HG02798 (cell line): ENCODE measurements around the gene DMD.

Experiments
- ATAC-seq: cut with Tn5 transposase; IDR thresholded peaks from one replicate; pipeline ENCODE4 v1.9.1; 2021; ENCODE audit warnings: mild to moderate bottlenecking; ENCODE audit not compliant: unreplicated experiment, poor library complexity

Gene DMD

GRCh38 chrX:31127716-31128115 is 2083.6 kb downstream of the DMD start:
- no peak for ATAC-seq

GRCh38 chrX:31126205-31126604 is 2085.1 kb downstream of the DMD start:
- no peak for ATAC-seq

- no peak for ATAC-seq
These were observed 2086.8 kb downstream of the DMD start for GRCh38 chrX:31124536-31124935.

GRCh38 chrX:31123335-31123734 is 2088.0 kb downstream of the DMD start:
- no peak for ATAC-seq

GRCh38 chrX:31117266-31117665 is 2094.1 kb downstream of the DMD start:
- ATAC-seq = no peak

GRCh38 chrX:31115398-31115797 is 2096.0 kb downstream of the DMD start:
- ATAC-seq = no peak

- no peak for ATAC-seq
These were observed 2096.5 kb downstream of the DMD start for GRCh38 chrX:31114858-31115257.

GRCh38 chrX:31112226-31112999 is 2098.9 kb downstream of the DMD start:
- no peak for ATAC-seq

- no peak for ATAC-seq
These were observed 2100.7 kb downstream of the DMD start for GRCh38 chrX:31110657-31111056.

- peak; percentile 89 for ATAC-seq
These were observed 2111.7 kb downstream of the DMD start for GRCh38 chrX:31099536-31100090.

- ATAC-seq = no peak
These were observed 2113.3 kb downstream of the DMD start for GRCh38 chrX:31098079-31098478.

GRCh38 chrX:31093639-31093975 is 2117.7 kb downstream of the DMD start:
- ATAC-seq = peak; percentile 50

GRCh38 chrX:31092970-31093638 is 2118.2 kb downstream of the DMD start:
- ATAC-seq = peak; percentile 76

- peak; percentile 4 for ATAC-seq
These were observed 2118.9 kb downstream of the DMD start for GRCh38 chrX:31092476-31092875.

GRCh38 chrX:31091819-31092218 is 2119.5 kb downstream of the DMD start:
- ATAC-seq = no peak

GRCh38 chrX:31074522-31074921 is 2136.8 kb downstream of the DMD start:
- no peak for ATAC-seq

GRCh38 chrX:31071725-31072124 is 2139.6 kb downstream of the DMD start, which contains the start of gene FTHL17:
Gene FTHL17 (minus strand): TSS chrX:31072041. CDS start chrX:31071953, 88 bp downstream.
- ATAC-seq = no peak

GRCh38 chrX:31071262-31071661 is 2140.1 kb downstream of the DMD start:
- ATAC-seq = no peak

- peak; percentile 82 for ATAC-seq
These were observed 2141.3 kb downstream of the DMD start for GRCh38 chrX:31070057-31070468.
